A673 (cell line): ENCODE results near the gene PPCDC.

Experiments used
- CTCF ChIP-seq: fragments of 300-800, 200-600 bp; sonication (generic); conservative IDR thresholded peaks from 2 replicates; pipeline ENCODE4 v1.5.1; 2017; ENCODE audit warnings: low read depth, mild to moderate bottlenecking, antibody characterized with exemption, low read length, moderate library complexity, mixed read lengths
- EZH2 ChIP-seq: fragments of 200-600 bp; sonication (generic); IDR thresholded peaks from 2 replicates; pipeline ENCODE4 v1.6.1; 2017; ENCODE audit warnings: borderline replicate concordance, low read depth, mild to moderate bottlenecking, mixed read lengths, antibody characterized with exemption, low read length; ENCODE audit not compliant: poor library complexity, severe bottlenecking

GRCh38 chr15:75044258-75044878 is 21.0 kb downstream of the PPCDC start:
- TF ChIP-seq EZH2 (no peak), CTCF (no peak)
